ENCODE measurements around the gene B4GAT1.

The B4GAT1 gene

DNA sequence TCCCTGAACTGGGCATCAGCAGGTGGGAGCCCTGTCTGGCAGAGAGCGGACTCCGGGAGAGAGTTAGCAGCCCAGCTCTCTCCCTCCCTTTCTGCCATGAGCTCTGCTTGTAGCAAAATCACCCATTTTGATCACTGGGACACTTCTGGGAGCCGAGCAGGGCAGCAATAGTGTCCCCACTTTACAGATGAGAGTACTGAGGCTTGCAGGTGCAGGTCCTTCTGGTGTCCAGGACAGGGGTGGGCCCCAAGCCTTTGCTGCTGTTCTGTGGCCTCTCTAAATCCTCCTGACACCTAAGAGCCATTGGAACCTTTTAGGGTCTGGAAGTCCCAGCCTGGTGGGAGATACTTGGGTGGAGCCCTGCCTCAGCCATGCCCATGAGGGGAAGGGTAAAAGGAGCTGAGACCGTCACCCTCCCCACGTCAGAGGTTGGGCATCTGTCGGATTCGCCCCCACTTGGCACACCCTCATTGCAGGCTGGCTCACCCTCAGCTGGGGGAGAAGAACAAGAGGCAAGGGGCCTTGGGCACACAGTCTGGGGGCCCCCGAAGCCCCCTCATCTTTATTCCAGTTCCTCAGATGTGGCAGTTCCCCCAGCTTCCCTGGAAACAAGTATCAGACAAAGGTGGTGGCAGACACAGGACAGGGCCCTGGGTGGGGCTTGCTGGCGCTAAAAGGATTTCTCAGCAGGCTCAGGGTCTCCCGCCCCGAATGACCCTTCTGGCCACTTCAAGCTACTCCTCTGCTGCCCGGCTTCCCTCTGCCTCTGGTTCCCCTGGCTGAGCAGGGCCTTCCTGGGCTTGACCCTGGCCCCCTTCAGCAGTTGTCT is 15.7 kb downstream of the B4GAT1 start:
- H3K4ac ChIP-seq (ENCODE audit: low read depth, low read length), result no peak overlapping the region
- H3K36me3 ChIP-seq (ENCODE audit: control insufficient read depth, insufficient read depth, low read length), result no peaks in the 10 kb centered on the region
- H3K56ac ChIP-seq (ENCODE audit: low read length), result no peak overlapping the region
- DNase-seq, result no peak
- H3K79me1 ChIP-seq (ENCODE audit: low read length), result no peaks in the 10 kb centered on the region
- H3K79me2 ChIP-seq (ENCODE audit: control insufficient read depth, insufficient read depth, low read length), result no peaks in the 10 kb centered on the region
- no peaks in the 10 kb centered on the region for H3K27me3 ChIP-seq (ENCODE audit: insufficient read depth, low read length, poor library complexity)
- no peak overlapping the region for H3K4me2 ChIP-seq (ENCODE audit: low read length)
- H3K4me1 ChIP-seq (ENCODE audit: control insufficient read depth, low read depth, low read length), result peaks cover 6% of the 10 kb centered on the region
- H3K18ac ChIP-seq (ENCODE audit: low read length), result no peak overlapping the region
- H3K27ac ChIP-seq (ENCODE audit: low read depth, low read length), result no peak overlapping the region
- no peak overlapping the region for H2BK15ac ChIP-seq (replicated peaks; ENCODE audit: low read depth)
- H2BK5ac ChIP-seq (ENCODE audit: low read length), result no peak overlapping the region
- no peak overlapping the region for H4K8ac ChIP-seq (ENCODE audit: low read depth, low read length)
- no peak overlapping the region for H3K23ac ChIP-seq (ENCODE audit: low read length)
- H4K5ac ChIP-seq (ENCODE audit: low read length), result no peak overlapping the region
- H3K9ac ChIP-seq (ENCODE audit: low read length), result no peak overlapping the region
- H2BK120ac ChIP-seq (ENCODE audit: low read depth, low read length), result no peak overlapping the region
- no peak overlapping the region for H3K4me3 ChIP-seq (ENCODE audit: low read length)
- no CpG with 5 or more reads among the region's 12 CpGs for WGBS (ENCODE audit: extremely low coverage, insufficient coverage, low lambda C conversion rate)
- no peak overlapping the region for H2AK5ac ChIP-seq (ENCODE audit: low read length)

DNA sequence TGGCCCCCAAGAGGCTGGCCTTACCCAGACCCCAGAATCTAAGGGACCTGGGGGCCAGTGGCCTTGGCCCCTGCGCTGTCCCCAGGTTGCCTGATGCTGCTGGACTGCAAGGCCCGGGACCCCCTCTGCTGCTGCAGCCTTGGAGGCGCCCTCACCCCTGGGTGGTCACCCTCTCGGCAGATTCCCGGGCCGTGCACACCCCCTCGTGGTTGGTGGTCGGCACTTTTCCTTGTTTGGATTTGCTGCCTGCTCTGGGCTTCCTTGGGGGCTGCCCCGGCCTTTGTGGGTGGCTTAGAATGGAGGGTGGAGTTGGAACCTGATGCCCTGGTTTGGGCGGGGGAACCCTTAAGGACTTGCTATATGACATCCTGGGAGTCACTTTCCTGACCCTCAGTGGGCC is 16.5 kb downstream of the B4GAT1 start:
- no peak overlapping the region for H2BK15ac ChIP-seq (replicated peaks; ENCODE audit: low read depth)
- no CpG with 5 or more reads among the region's 10 CpGs for WGBS (ENCODE audit: extremely low coverage, insufficient coverage, low lambda C conversion rate)
- H3K27me3 ChIP-seq (ENCODE audit: insufficient read depth, low read length, poor library complexity), result no peaks in the 10 kb centered on the region
- H2BK120ac ChIP-seq (ENCODE audit: low read depth, low read length), result no peak overlapping the region
- H3K79me2 ChIP-seq (ENCODE audit: control insufficient read depth, insufficient read depth, low read length), result no peaks in the 10 kb centered on the region
- H4K8ac ChIP-seq (ENCODE audit: low read depth, low read length), result no peak overlapping the region
- no peak overlapping the region for H3K4me3 ChIP-seq (ENCODE audit: low read length)
- peaks cover 6% of the 10 kb centered on the region for H3K4me1 ChIP-seq (ENCODE audit: control insufficient read depth, low read depth, low read length)
- no peak overlapping the region for H4K5ac ChIP-seq (ENCODE audit: low read length)
- no peaks in the 10 kb centered on the region for H3K79me1 ChIP-seq (ENCODE audit: low read length)
- no peak overlapping the region for H3K4ac ChIP-seq (ENCODE audit: low read depth, low read length)
- no peak overlapping the region for H3K27ac ChIP-seq (ENCODE audit: low read depth, low read length)
- no peak overlapping the region for H3K18ac ChIP-seq (ENCODE audit: low read length)
- H2BK5ac ChIP-seq (ENCODE audit: low read length), result no peak overlapping the region
- H3K56ac ChIP-seq (ENCODE audit: low read length), result no peak overlapping the region
- no peak overlapping the region for H3K23ac ChIP-seq (ENCODE audit: low read length)
- no peak for DNase-seq
- H3K9ac ChIP-seq (ENCODE audit: low read length), result no peak overlapping the region
- no peak overlapping the region for H3K4me2 ChIP-seq (ENCODE audit: low read length)
- no peak overlapping the region for H2AK5ac ChIP-seq (ENCODE audit: low read length)
- no peaks in the 10 kb centered on the region for H3K36me3 ChIP-seq (ENCODE audit: control insufficient read depth, insufficient read depth, low read length)

DNA sequence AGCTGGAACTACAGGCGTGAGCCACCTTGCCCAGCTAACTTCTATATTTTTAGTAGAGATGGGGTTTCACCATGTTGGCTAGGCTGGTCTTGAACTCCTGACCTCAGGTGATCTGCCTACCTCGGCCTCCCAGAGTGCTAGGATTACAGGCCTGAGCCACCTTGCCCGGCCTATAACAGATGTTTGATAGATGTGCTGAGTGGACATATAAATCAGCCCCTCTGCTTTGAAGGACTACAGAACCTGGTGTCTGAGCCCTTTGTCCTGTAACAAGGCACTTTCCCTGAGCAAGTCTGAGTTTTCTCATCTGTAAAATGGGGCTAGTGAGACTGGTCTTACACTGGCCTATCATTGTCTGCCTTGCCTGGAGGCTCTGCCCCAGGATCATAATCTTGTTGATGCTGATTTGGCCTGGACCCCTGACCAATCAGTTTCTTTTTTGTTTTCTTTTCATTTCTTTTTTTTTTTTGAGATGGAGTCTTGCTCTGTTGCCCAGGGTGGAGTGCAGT is 18.2 kb downstream of the B4GAT1 start:
- H4K8ac ChIP-seq (ENCODE audit: low read depth, low read length), result no peak overlapping the region
- no peak for DNase-seq
- no peaks in the 10 kb centered on the region for H3K27me3 ChIP-seq (ENCODE audit: insufficient read depth, low read length, poor library complexity)
- no peak overlapping the region for H2BK120ac ChIP-seq (ENCODE audit: low read depth, low read length)
- H3K4me2 ChIP-seq (ENCODE audit: low read length), result no peak overlapping the region
- no peak overlapping the region for H3K9ac ChIP-seq (ENCODE audit: low read length)
- no CpG with 5 or more reads among the region's 3 CpGs for WGBS (ENCODE audit: extremely low coverage, insufficient coverage, low lambda C conversion rate)
- H3K23ac ChIP-seq (ENCODE audit: low read length), result no peak overlapping the region
- H3K79me1 ChIP-seq (ENCODE audit: low read length), result no peaks in the 10 kb centered on the region
- H3K4ac ChIP-seq (ENCODE audit: low read depth, low read length), result no peak overlapping the region
- no peak overlapping the region for H4K5ac ChIP-seq (ENCODE audit: low read length)
- no peaks in the 10 kb centered on the region for H3K79me2 ChIP-seq (ENCODE audit: control insufficient read depth, insufficient read depth, low read length)
- H2BK15ac ChIP-seq (replicated peaks; ENCODE audit: low read depth), result no peak overlapping the region
- no peak overlapping the region for H2AK5ac ChIP-seq (ENCODE audit: low read length)
- H3K36me3 ChIP-seq (ENCODE audit: control insufficient read depth, insufficient read depth, low read length), result no peaks in the 10 kb centered on the region
- H2BK5ac ChIP-seq (ENCODE audit: low read length), result no peak overlapping the region
- peaks cover 8% of the 10 kb centered on the region for H3K4me1 ChIP-seq (ENCODE audit: control insufficient read depth, low read depth, low read length)
- H3K4me3 ChIP-seq (ENCODE audit: low read length), result no peak overlapping the region
- H3K18ac ChIP-seq (ENCODE audit: low read length), result no peak overlapping the region
- no peak overlapping the region for H3K27ac ChIP-seq (ENCODE audit: low read depth, low read length)
- H3K56ac ChIP-seq (ENCODE audit: low read length), result no peak overlapping the region

DNA sequence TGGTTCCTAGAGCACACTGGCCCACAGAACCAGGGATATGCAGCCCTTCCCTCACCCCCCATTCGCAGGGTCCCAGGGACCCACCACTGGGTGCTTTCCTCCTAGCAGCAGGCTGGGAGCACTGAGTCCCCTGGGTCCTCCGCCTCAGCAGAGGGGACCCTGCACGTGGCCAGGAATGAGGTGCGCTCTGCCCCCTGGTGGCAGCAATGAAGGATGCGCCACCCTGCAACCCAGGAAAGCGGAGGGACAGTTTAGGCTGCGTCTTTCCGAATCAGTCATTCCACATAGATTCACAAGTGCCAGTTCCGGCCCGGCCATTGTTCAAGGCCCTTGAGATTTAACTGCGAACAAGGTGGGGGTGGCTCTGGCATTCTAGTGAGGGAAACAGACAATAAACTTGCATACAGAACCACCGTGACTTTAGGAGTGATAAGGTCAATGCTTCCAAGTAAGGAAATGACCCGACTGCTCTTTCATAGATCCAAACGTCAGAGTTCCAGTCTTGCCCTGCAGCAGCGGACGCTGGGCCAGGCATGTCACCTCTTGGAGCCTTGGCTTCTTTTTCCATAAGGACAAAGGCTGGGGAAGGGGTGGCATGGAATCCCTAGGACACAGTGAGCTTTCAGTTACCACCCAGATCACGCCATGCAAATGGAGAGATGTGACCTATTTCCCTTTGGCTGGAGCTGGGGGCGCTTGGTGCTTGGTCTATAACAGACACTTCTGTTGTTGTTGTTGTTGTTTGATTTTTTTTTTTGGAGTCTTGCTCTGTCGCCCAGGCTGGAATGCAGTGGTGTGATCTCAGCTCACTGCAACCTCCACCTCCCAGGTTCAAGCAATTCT is 18.9 kb downstream of the B4GAT1 start:
- no peak overlapping the region for H3K18ac ChIP-seq (ENCODE audit: low read length)
- H3K79me1 ChIP-seq (ENCODE audit: low read length), result no peaks in the 10 kb centered on the region
- H4K5ac ChIP-seq (ENCODE audit: low read length), result no peak overlapping the region
- WGBS (ENCODE audit: extremely low coverage, insufficient coverage, low lambda C conversion rate), result no CpG with 5 or more reads among the region's 19 CpGs
- H3K27me3 ChIP-seq (ENCODE audit: insufficient read depth, low read length, poor library complexity), result no peaks in the 10 kb centered on the region
- H3K4me1 ChIP-seq (ENCODE audit: control insufficient read depth, low read depth, low read length), result peaks cover 8% of the 10 kb centered on the region
- no peak overlapping the region for H4K8ac ChIP-seq (ENCODE audit: low read depth, low read length)
- H3K4me3 ChIP-seq (ENCODE audit: low read length), result no peak overlapping the region
- H3K9ac ChIP-seq (ENCODE audit: low read length), result peak overlapping the region; percentile 50
- H2AK5ac ChIP-seq (ENCODE audit: low read length), result no peak overlapping the region
- H3K23ac ChIP-seq (ENCODE audit: low read length), result no peak overlapping the region
- no peaks in the 10 kb centered on the region for H3K36me3 ChIP-seq (ENCODE audit: control insufficient read depth, insufficient read depth, low read length)
- H2BK120ac ChIP-seq (ENCODE audit: low read depth, low read length), result no peak overlapping the region
- no peak overlapping the region for H3K4ac ChIP-seq (ENCODE audit: low read depth, low read length)
- DNase-seq, result peak; percentile 93
- no peaks in the 10 kb centered on the region for H3K79me2 ChIP-seq (ENCODE audit: control insufficient read depth, insufficient read depth, low read length)
- peak overlapping the region; percentile 2 for H3K27ac ChIP-seq (ENCODE audit: low read depth, low read length)
- H2BK5ac ChIP-seq (ENCODE audit: low read length), result peak overlapping the region; percentile 43
- H2BK15ac ChIP-seq (replicated peaks; ENCODE audit: low read depth), result no peak overlapping the region
- H3K56ac ChIP-seq (ENCODE audit: low read length), result peak overlapping the region; percentile 81
- H3K4me2 ChIP-seq (ENCODE audit: low read length), result peak overlapping the region; percentile 14

DNA sequence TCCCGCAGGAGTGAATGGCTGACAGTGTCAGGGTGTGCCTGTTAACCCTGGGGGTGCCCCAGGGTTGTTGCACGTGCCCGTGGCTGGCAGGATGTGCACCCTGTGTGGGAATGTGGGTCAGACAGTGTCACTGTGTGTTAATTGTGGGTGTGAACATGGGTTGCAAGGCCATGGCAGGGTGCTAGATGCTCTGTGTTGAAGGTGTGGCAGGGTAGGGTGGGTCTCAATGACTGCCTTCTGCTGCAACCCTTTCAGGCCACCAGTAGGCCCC is 19.5 kb downstream of the B4GAT1 start:
- Histone ChIP-seq H3K4me1 (ENCODE audit: control insufficient read depth, low read depth, low read length) (peaks cover 8% of the 10 kb centered on the region), H3K18ac (ENCODE audit: low read length) (no peak overlapping the region), H4K8ac (ENCODE audit: low read depth, low read length) (no peak overlapping the region), H3K9ac (ENCODE audit: low read length) (no peak overlapping the region), H3K27me3 (ENCODE audit: insufficient read depth, low read length, poor library complexity) (no peaks in the 10 kb centered on the region), H4K5ac (ENCODE audit: low read length) (no peak overlapping the region), H3K56ac (ENCODE audit: low read length) (peak overlapping the region; percentile 72), H3K4ac (ENCODE audit: low read depth, low read length) (no peak overlapping the region), H2BK15ac (replicated peaks; ENCODE audit: low read depth) (no peak overlapping the region), H3K27ac (ENCODE audit: low read depth, low read length) (no peak overlapping the region), H3K36me3 (ENCODE audit: control insufficient read depth, insufficient read depth, low read length) (no peaks in the 10 kb centered on the region), H3K79me1 (ENCODE audit: low read length) (no peaks in the 10 kb centered on the region), H3K23ac (ENCODE audit: low read length) (no peak overlapping the region), H2BK120ac (ENCODE audit: low read depth, low read length) (no peak overlapping the region), H2BK5ac (ENCODE audit: low read length) (no peak overlapping the region), H3K4me3 (ENCODE audit: low read length) (no peak overlapping the region), H3K79me2 (ENCODE audit: control insufficient read depth, insufficient read depth, low read length) (no peaks in the 10 kb centered on the region), H2AK5ac (ENCODE audit: low read length) (peak overlapping the region; percentile 93), H3K4me2 (ENCODE audit: low read length) (no peak overlapping the region)
- no CpG with 5 or more reads among the region's 3 CpGs for WGBS (ENCODE audit: extremely low coverage, insufficient coverage, low lambda C conversion rate)
- no peak for DNase-seq
